HepG2 (cell line): ENCODE results near the gene UPB1. TPM values are rescaled to one million over a fixed set of nuclear protein-coding genes. Genes with fewer than 3 reads are reported as not detected.

ENCODE experiments used
- ATAC-seq: fragments of 200-7000 bp; cut with Tn5 transposase; 3 replicates; pipeline ENCODE4 v1.9.1; 2020; ENCODE audit warnings: mild to moderate bottlenecking, moderate library complexity
- BruUV-seq: library from RNA; stranded (reverse); fragments of 400-500 nt; replicated peaks from 2 replicates; lab custom pipeline; 2021; lab: Mats Ljungman, UMichigan
- CTCF ChIA-PET: fragments of 300-600 bp; formaldehyde crosslinking; extraction: SDS; loops from one replicate; lab custom pipeline; 2021; ENCODE audit warnings: low total read pairs, inconsistent platforms, low intra/inter-chr PET ratio; lab: Yijun Ruan, JAX
- POLR2A ChIA-PET: fragments of 350-600 bp; sonication (Branson Sonifier 250); formaldehyde crosslinking; loops from one replicate; lab custom pipeline; 2020; ENCODE audit warnings: antibody characterized with exemption, inconsistent platforms; lab: Yijun Ruan, JAX
- DNase-seq: peaks from one replicate; pipeline ENCODE4 v3.0.0-alpha.2; 2015; ENCODE audit warnings: low spot score
- FAIRE-seq: peaks from 3 replicates; lab custom pipeline; 2011; peaks lifted over from hg19 to GRCh38; lab: Jason Lieb, UNC
- H2AFZ ChIP-seq: one replicate; pipeline ENCODE4 v1.6.1; 2011; ENCODE audit warnings: low read length, inconsistent platforms
- H3K27ac ChIP-seq: fragments of 300-600 bp; 3 replicates; pipeline ENCODE4 v1.8.0; 2011; ENCODE audit warnings: mixed run types, mild to moderate bottlenecking, mixed read lengths, low read length, inconsistent platforms; ENCODE audit not compliant: insufficient read depth; ENCODE audit errors: extremely low read length
- H3K27me3 ChIP-seq, 2 experiments: fragments of 200-600 bp in 1 of 2; 2 replicates in 1 of 2; 3 replicates in 1 of 2; pipeline versions ENCODE4 v1.6.0 to v1.8.0; 2011; ENCODE audit warnings: low read length in 2 of 2, mild to moderate bottlenecking in 2 of 2, moderate library complexity in 2 of 2, inconsistent platforms in 1 of 2; ENCODE audit not compliant: insufficient read depth in 2 of 2, control insufficient read depth in 1 of 2
- H3K36me3 ChIP-seq, 2 experiments: fragments of 200-600 bp in 1 of 2; replicated peaks in 1 of 2; 2 replicates in 1 of 2; 3 replicates in 1 of 2; pipeline versions ENCODE4 v1.5.1 to v1.8.0; 2011; ENCODE audit warnings: low read length in 2 of 2, inconsistent platforms in 1 of 2; ENCODE audit not compliant: insufficient read depth in 2 of 2, control insufficient read depth in 1 of 2
- H3K4me1 ChIP-seq: 2 replicates; pipeline ENCODE4 v1.5.1; 2012; ENCODE audit warnings: low read length, inconsistent platforms; ENCODE audit not compliant: insufficient read depth
- H3K4me2 ChIP-seq: 2 replicates; pipeline ENCODE4 v1.6.0; 2011; ENCODE audit warnings: low read depth, low read length, inconsistent platforms
- H3K4me3 ChIP-seq, 3 experiments: fragments of 200-600 bp in 1 of 3; sonication (generic), shearing (Covaris generic) in 1 of 3; replicated peaks in 1 of 3; 2 replicates each; pipeline ENCODE4 v1.5.1; 2011 to 2016; ENCODE audit warnings: low read length in 3 of 3, inconsistent platforms in 2 of 3, low read depth in 2 of 3, mild to moderate bottlenecking in 2 of 3, control low read depth in 1 of 3, mixed read lengths in 1 of 3; ENCODE audit not compliant: insufficient read depth in 1 of 3
- H3K79me2 ChIP-seq: one replicate; pipeline ENCODE4 v1.6.1; 2011; ENCODE audit warnings: low read length, inconsistent platforms; ENCODE audit not compliant: insufficient read depth
- H3K9ac ChIP-seq: 2 replicates; pipeline ENCODE4 v1.6.0; 2011; ENCODE audit warnings: mild to moderate bottlenecking, low read depth, low read length, inconsistent platforms; ENCODE audit not compliant: insufficient read depth
- H3K9me3 ChIP-seq: 2 replicates; pipeline ENCODE4 v1.5.1; 2012; ENCODE audit warnings: mild to moderate bottlenecking, low read length
- H4K20me1 ChIP-seq: 2 replicates; pipeline ENCODE4 v1.6.0; 2011; ENCODE audit warnings: inconsistent platforms, mild to moderate bottlenecking, low read length, moderate library complexity; ENCODE audit not compliant: insufficient read depth
- ARNT2 ChIP-seq: sonication (generic); formaldehyde crosslinking; IDR thresholded peaks from 2 replicates; pipeline ENCODE4 v1.8.0; 2022; ENCODE audit warnings: mild to moderate bottlenecking, low read depth, missing genetic modification reagents, moderate library complexity
- CTCF ChIP-seq: sonication (generic); formaldehyde crosslinking; IDR thresholded peaks from 2 replicates; pipeline ENCODE4 v1.5.0; 2020; ENCODE audit warnings: mild to moderate bottlenecking, missing genetic modification reagents, moderate library complexity
- DR1 ChIP-seq: sonication (generic); formaldehyde crosslinking; IDR thresholded peaks from 2 replicates; pipeline ENCODE4 v1.8.0; 2021; ENCODE audit warnings: mild to moderate bottlenecking, missing genetic modification reagents, inconsistent platforms
- FOXP1 ChIP-seq, 2 experiments: fragments of 450-650 bp in 1 of 2; IDR thresholded peaks; 2 replicates each; pipeline ENCODE4 v1.6.1; 2017 to 2018; ENCODE audit warnings: antibody characterized with exemption in 1 of 2
- KDM5A ChIP-seq: fragments of 200-600 bp; sonication (generic); IDR thresholded peaks from 2 replicates; pipeline ENCODE4 v1.7.0; 2018; ENCODE audit warnings: antibody characterized with exemption, mild to moderate bottlenecking, low read length, borderline replicate concordance
- MTA3 ChIP-seq: sonication (generic); formaldehyde crosslinking; IDR thresholded peaks from 2 replicates; pipeline ENCODE4 v1.4.0; 2020; ENCODE audit warnings: missing genetic modification reagents
- RBM39 ChIP-seq: fragments of 200-400 bp; formaldehyde crosslinking; IDR thresholded peaks from one replicate; pipeline ENCODE4 v1.6.1; 2018; ENCODE audit warnings: antibody characterized with exemption, mild to moderate bottlenecking, low read depth, low read length; ENCODE audit not compliant: poor library complexity, severe bottlenecking
- RNF2 ChIP-seq: fragments of 450-650 bp; conservative IDR thresholded peaks from 2 replicates; pipeline ENCODE4 v1.6.1; 2016; ENCODE audit warnings: low read depth
- SCMH1 ChIP-seq: sonication (generic); formaldehyde crosslinking; IDR thresholded peaks from 2 replicates; pipeline ENCODE4 v1.9.0; 2021; ENCODE audit warnings: missing genetic modification reagents, mild to moderate bottlenecking, borderline replicate concordance
- SMAD9 ChIP-seq: sonication (generic); formaldehyde crosslinking; IDR thresholded peaks from 2 replicates; pipeline ENCODE4 v1.5.1; 2020; ENCODE audit warnings: mild to moderate bottlenecking, missing genetic modification reagents
- SNAPC5 ChIP-seq: sonication (generic); formaldehyde crosslinking; IDR thresholded peaks from 2 replicates; pipeline ENCODE4 v1.8.1; 2023; ENCODE audit warnings: mild to moderate bottlenecking, missing genetic modification reagents, borderline replicate concordance
- ZC3H13 ChIP-seq: sonication (generic); formaldehyde crosslinking; IDR thresholded peaks from 2 replicates; pipeline ENCODE4 v1.8.1; 2023; ENCODE audit warnings: mild to moderate bottlenecking, missing genetic modification reagents, moderate library complexity
- ZMAT3 ChIP-seq: sonication (generic); formaldehyde crosslinking; conservative IDR thresholded peaks from 2 replicates; pipeline ENCODE4 v1.7.0; 2021; ENCODE audit warnings: missing genetic modification reagents
- ZNF512 ChIP-seq: sonication (generic); formaldehyde crosslinking; IDR thresholded peaks from 2 replicates; pipeline ENCODE4 v1.4.0; 2020; ENCODE audit warnings: mild to moderate bottlenecking, missing genetic modification reagents
- ZNF512B ChIP-seq: sonication (generic); formaldehyde crosslinking; IDR thresholded peaks from 2 replicates; pipeline ENCODE4 v1.5.1; 2020; ENCODE audit warnings: missing genetic modification reagents, mild to moderate bottlenecking, borderline replicate concordance
- ZNF704 ChIP-seq: sonication (generic); formaldehyde crosslinking; IDR thresholded peaks from 2 replicates; pipeline ENCODE4 v1.8.1; 2023; ENCODE audit warnings: mild to moderate bottlenecking, inconsistent platforms, moderate library complexity, missing genetic modification reagents, borderline replicate concordance
- WGBS: methylation state at CpG from one replicate; pipeline ENCODE4 v1.1.6; 2017; ENCODE audit warnings: low lambda C conversion rate; 5-methylcytosine and 5-hydroxymethylcytosine counted together
- in situ Hi-C: cut with HindIII; loops from 2 replicates; pipeline ENCODE4 v1.10.0; 2017; ENCODE audit warnings: low pct_unique_long_range_greater_than_20kb; ENCODE audit not compliant: extremely low pct_ligation_motif_present
- intact Hi-C: fragments of 100-400 bp; cut with micrococcal nuclease; formaldehyde crosslinking; loops from one replicate; pipeline ENCODE4 v1.10.0; 2022; ENCODE audit not compliant: unreplicated experiment
- polyA plus RNA-seq, 8 experiments: library from polyadenylated mRNA; depleted of rRNA in 3 of 8; stranded (reverse) in 7 of 8; unstranded in 1 of 8; fragments of >200 nt; fragmentation: Illumina TruSeq in 4 of 8; extraction: Trizol in 4 of 8; gene quantifications; 2 replicates each; pipeline versions ENCODE4 v1.2.1 to v1.2.3, GENCODE V29; 2011 to 2016; ENCODE audit warnings: low read depth in 4 of 8, missing spikeins in 1 of 8, mixed read lengths in 1 of 8; ENCODE audit not compliant: insufficient read depth in 1 of 8
- total RNA-seq, 5 experiments: library from RNA; depleted of rRNA; stranded (reverse); fragments of >200 nt; fragmentation: Illumina TruSeq; extraction: Trizol; gene quantifications; 2 replicates each; pipeline ENCODE4 v1.2.3, GENCODE V29; 2016; ENCODE audit warnings: low read depth in 1 of 5

UPB1 gene
- total and polyA plus RNA-seq, 2 of the 13 experiments (the other 11 are each of a cell fraction or from before 2014, with no cell fraction given): 0.38 to 1.2 TPM

- no peaks in the 10 kb centered on the region for H3K27me3 ChIP-seq
- peaks cover 35% of the 10 kb centered on the region for H3K4me1 ChIP-seq
- FAIRE-seq (no peak), DNase-seq (no peak), ATAC-seq (no peak)
- H3K4me3 ChIP-seq: no peak overlapping the region
- WGBS: 48% methylated on average over 4 of the region's 4 CpGs
- no TSS peak for BruUV-seq
- H3K4me2 ChIP-seq: peak overlapping the region; percentile 61; the same call in 1 of the 2 replicates
- no peaks in the 10 kb centered on the region for H4K20me1 ChIP-seq
- H3K79me2 ChIP-seq: no peaks in the 10 kb centered on the region
- H3K27ac ChIP-seq: no peak overlapping the region
- ChIA-PET CTCF (no interaction called here), POLR2A (interaction anchor here (1.2 to 1.9 kb wide), 2 partner anchors 42 to 51 kb away, joined by 3 to 7 read pairs; no protein-coding TSS in a partner anchor)
- no peak overlapping the region for H2AFZ ChIP-seq
- H3K9me3 ChIP-seq: no peaks in the 10 kb centered on the region
- in situ Hi-C loops: no loop called here
- intact Hi-C loops: no loop called here
- no peaks in the 10 kb centered on the region for H3K36me3 ChIP-seq
- H3K9ac ChIP-seq: no peak overlapping the region
- TF ChIP-seq ZMAT3 (CRISPR knock-in tag) (no peak), ZNF512 (no peak), SCMH1 (CRISPR knock-in tag) (no peak), CTCF (CRISPR knock-in tag) (no peak), DR1 (CRISPR knock-in tag) (no peak), ZC3H13 (no peak), MTA3 (CRISPR knock-in tag) (no peak), SMAD9 (CRISPR knock-in tag) (no peak), ZNF512B (CRISPR knock-in tag) (no peak), SNAPC5 (CRISPR knock-in tag) (no peak), ARNT2 (CRISPR knock-in tag) (no peak), RBM39 (no peak), KDM5A (no peak), FOXP1 (IDR thresholded peaks at IDR 0.05) (no peak), FOXP1 (CRISPR knock-in tag; IDR thresholded peaks at IDR 0.05) (no peak), RNF2 (no peak), ZNF704 (no peak)
Measured at GRCh38 chr22:24455039-24455438, 40.1 kb upstream of the UPB1 start.
